Ovary (tissue), 3 donors: ENCODE data around the gene SLC39A3.

Experiments used
- CTCF ChIP-seq, 3 donors: fragments of 450-650 bp in 2 of 3; fragments of 200-600 bp in 1 of 3; IDR thresholded peaks; one replicate each; pipeline versions ENCODE4 v1.5.1 to v1.8.0; 2016 to 2022; ENCODE audit warnings: antibody characterized with exemption in 3 of 3, mild to moderate bottlenecking in 1 of 3
- EP300 ChIP-seq: sonication (generic); formaldehyde crosslinking; IDR thresholded peaks from one replicate; pipeline ENCODE4 v1.6.1; 2017; ENCODE audit warnings: antibody characterized with exemption
- POLR2A ChIP-seq: fragments of 450-650 bp; IDR thresholded peaks from one replicate; pipeline ENCODE4 v1.6.1; 2017; ENCODE audit warnings: antibody characterized with exemption, mild to moderate bottlenecking, moderate library complexity
- donor health status: DM: no; HTN: no; CAD: no.

- TF ChIP-seq CTCF (IDR thresholded peaks at IDR 0.05), result no peak
- TF ChIP-seq EP300, result no peak
- TF ChIP-seq POLR2A, result no peak
Observed at GRCh38 chr19:2743099-2743498, 3.3 kb upstream of the SLC39A3 start.
